Mesendoderm (in vitro differentiated cells): ENCODE data around the gene TEX52.

ENCODE experiments used
- DNase-seq: peaks from one replicate; pipeline ENCODE4 v3.0.0; 2013
- H2AK5ac ChIP-seq: 2 replicates; pipeline ENCODE4 v1.6.1; 2013; ENCODE audit warnings: low read length, inconsistent platforms
- H2BK120ac ChIP-seq: 2 replicates; pipeline ENCODE4 v1.6.1; 2013; ENCODE audit warnings: low read depth, mild to moderate bottlenecking, low read length, moderate library complexity, mixed read lengths
- H2BK15ac ChIP-seq: replicated peaks from 2 replicates; pipeline ENCODE4 v1.6.1; 2013; ENCODE audit warnings: low read depth, mild to moderate bottlenecking, moderate library complexity
- H2BK5ac ChIP-seq: 2 replicates; pipeline ENCODE4 v1.6.1; 2013; ENCODE audit warnings: low read length, inconsistent platforms
- H3K18ac ChIP-seq: 2 replicates; pipeline ENCODE4 v1.6.1; 2013; ENCODE audit warnings: mild to moderate bottlenecking, low read length, mixed read lengths
- H3K23ac ChIP-seq: one replicate; pipeline ENCODE4 v1.6.1; 2013; ENCODE audit warnings: low read length
- H3K27ac ChIP-seq: 2 replicates; pipeline ENCODE4 v1.5.1; 2013; ENCODE audit warnings: low read depth, mild to moderate bottlenecking, inconsistent platforms, low read length, moderate library complexity
- H3K27me3 ChIP-seq: 2 replicates; pipeline ENCODE4 v1.6.1; 2013; ENCODE audit warnings: low read length, control low read depth, mild to moderate bottlenecking, inconsistent platforms; ENCODE audit not compliant: insufficient read depth, poor library complexity
- H3K36me3 ChIP-seq: 2 replicates; pipeline ENCODE4 v1.6.1; 2013; ENCODE audit warnings: low read length, inconsistent platforms; ENCODE audit not compliant: control insufficient read depth, insufficient read depth
- H3K4ac ChIP-seq: one replicate; pipeline ENCODE4 v1.6.1; 2013; ENCODE audit warnings: low read depth, mild to moderate bottlenecking, low read length, moderate library complexity
- H3K4me1 ChIP-seq: 2 replicates; pipeline ENCODE4 v1.6.1; 2013; ENCODE audit warnings: low read depth, low read length, inconsistent platforms; ENCODE audit not compliant: control insufficient read depth
- H3K4me2 ChIP-seq: 2 replicates; pipeline ENCODE4 v1.6.1; 2013; ENCODE audit warnings: low read length
- H3K4me3 ChIP-seq: 2 replicates; pipeline ENCODE4 v1.5.1; 2013; ENCODE audit warnings: mild to moderate bottlenecking, low read length
- H3K56ac ChIP-seq: one replicate; pipeline ENCODE4 v1.6.1; 2013; ENCODE audit warnings: low read length
- H3K79me1 ChIP-seq: 2 replicates; pipeline ENCODE4 v1.6.1; 2013; ENCODE audit warnings: low read length, inconsistent platforms
- H3K79me2 ChIP-seq: 2 replicates; pipeline ENCODE4 v1.6.1; 2013; ENCODE audit warnings: mild to moderate bottlenecking, low read length; ENCODE audit not compliant: control insufficient read depth, insufficient read depth
- H3K9ac ChIP-seq: 2 replicates; pipeline ENCODE4 v1.6.1; 2013; ENCODE audit warnings: low read length, inconsistent platforms
- H4K5ac ChIP-seq: one replicate; pipeline ENCODE4 v1.6.1; 2013; ENCODE audit warnings: low read length
- H4K8ac ChIP-seq: one replicate; pipeline ENCODE4 v1.6.1; 2013; ENCODE audit warnings: low read depth, mild to moderate bottlenecking, control low read depth, low read length, moderate library complexity
- WGBS: extraction: QIAGEN DNeasy Blood & Tissue Kit; methylation state at CpG from one replicate; pipeline ENCODE4 v1.1.7; 2013; ENCODE audit warnings: low lambda C conversion rate, missing lambda C conversion rate; ENCODE audit not compliant: insufficient coverage; ENCODE audit errors: extremely low coverage; 5-methylcytosine and 5-hydroxymethylcytosine counted together

The TEX52 gene

GRCh38 chr12:2890001-2890387, 33.2 kb upstream of the TEX52 start:
- no peaks in the 10 kb centered on the region for H3K4me1 ChIP-seq
- no peak overlapping the region for H2BK15ac ChIP-seq
- H3K27ac ChIP-seq = no peak overlapping the region
- H2AK5ac ChIP-seq = no peak overlapping the region
- H3K18ac ChIP-seq = no peak overlapping the region
- H3K56ac ChIP-seq = peak overlapping the region; percentile 81
- H3K36me3 ChIP-seq = peaks cover 6% of the 10 kb centered on the region
- H3K79me2 ChIP-seq = no peaks in the 10 kb centered on the region
- H3K79me1 ChIP-seq = no peaks in the 10 kb centered on the region
- H3K4me2 ChIP-seq = peak overlapping the region; percentile 69
- peak overlapping the region; percentile 56 for H2BK5ac ChIP-seq
- DNase-seq = no peak
- H4K8ac ChIP-seq = no peak overlapping the region
- no peaks in the 10 kb centered on the region for H3K27me3 ChIP-seq
- H3K9ac ChIP-seq = peak overlapping the region; percentile 84
- peak overlapping the region; percentile 25 for H3K4ac ChIP-seq
- peak overlapping the region; percentile 11 for H3K23ac ChIP-seq
- H4K5ac ChIP-seq = no peak overlapping the region
- no peak overlapping the region for H2BK120ac ChIP-seq
- peak overlapping the region; percentile 34 for H3K4me3 ChIP-seq
- WGBS = no CpG with 5 or more reads among the region's 10 CpGs

GRCh38 chr12:2886768-2887450, 30.1 kb upstream of the TEX52 start:
- Histone ChIP-seq H3K27ac (no peak overlapping the region), H3K4me1 (no peaks in the 10 kb centered on the region), H3K79me1 (no peaks in the 10 kb centered on the region), H3K56ac (no peak overlapping the region), H3K4ac (no peak overlapping the region), H3K36me3 (peaks cover 6% of the 10 kb centered on the region), H2BK120ac (no peak overlapping the region), H4K8ac (no peak overlapping the region), H2BK15ac (no peak overlapping the region), H3K23ac (no peak overlapping the region), H3K27me3 (no peaks in the 10 kb centered on the region), H2AK5ac (no peak overlapping the region), H3K79me2 (no peaks in the 10 kb centered on the region), H2BK5ac (no peak overlapping the region), H3K4me2 (no peak overlapping the region), H4K5ac (no peak overlapping the region), H3K4me3 (no peak overlapping the region), H3K9ac (no peak overlapping the region), H3K18ac (no peak overlapping the region)
- no CpG with 5 or more reads among the region's 10 CpGs for WGBS
- DNase-seq = no peak

GRCh38 chr12:2884810-2885209, 28.0 kb upstream of the TEX52 start:
- Histone ChIP-seq H3K56ac (no peak overlapping the region), H3K4me1 (no peaks in the 10 kb centered on the region), H3K23ac (no peak overlapping the region), H3K4me2 (no peak overlapping the region), H3K4ac (no peak overlapping the region), H2AK5ac (no peak overlapping the region), H3K36me3 (peaks cover 6% of the 10 kb centered on the region), H3K79me1 (peaks cover 2% of the 10 kb centered on the region), H2BK5ac (no peak overlapping the region), H4K8ac (no peak overlapping the region), H3K4me3 (no peak overlapping the region), H3K27ac (no peak overlapping the region), H3K18ac (no peak overlapping the region), H2BK15ac (no peak overlapping the region), H2BK120ac (no peak overlapping the region), H4K5ac (no peak overlapping the region), H3K9ac (no peak overlapping the region), H3K27me3 (no peaks in the 10 kb centered on the region), H3K79me2 (peaks cover 5% of the 10 kb centered on the region)
- no CpG with 5 or more reads among the region's 2 CpGs for WGBS
- no peak for DNase-seq

GRCh38 chr12:2879853-2880252, 23.0 kb upstream of the TEX52 start:
- no peak for DNase-seq
- no peak overlapping the region for H3K56ac ChIP-seq
- H4K5ac ChIP-seq = no peak overlapping the region
- H3K23ac ChIP-seq = no peak overlapping the region
- H4K8ac ChIP-seq = no peak overlapping the region
- no peak overlapping the region for H2AK5ac ChIP-seq
- no CpG with 5 or more reads among the region's 3 CpGs for WGBS
- no peak overlapping the region for H3K4ac ChIP-seq
- H3K4me2 ChIP-seq = no peak overlapping the region
- H3K27ac ChIP-seq = no peak overlapping the region
- no peak overlapping the region for H3K18ac ChIP-seq
- H3K79me2 ChIP-seq = peaks cover 30% of the 10 kb centered on the region
- H3K4me3 ChIP-seq = no peak overlapping the region
- no peaks in the 10 kb centered on the region for H3K27me3 ChIP-seq
- peaks cover 13% of the 10 kb centered on the region for H3K79me1 ChIP-seq
- H2BK5ac ChIP-seq = no peak overlapping the region
- peaks cover 2% of the 10 kb centered on the region for H3K4me1 ChIP-seq
- H2BK15ac ChIP-seq = no peak overlapping the region
- no peak overlapping the region for H2BK120ac ChIP-seq
- H3K36me3 ChIP-seq = no peaks in the 10 kb centered on the region
- no peak overlapping the region for H3K9ac ChIP-seq

GRCh38 chr12:2877953-2878732, 21.3 kb upstream of the TEX52 start:
- H3K36me3 ChIP-seq = peaks cover 6% of the 10 kb centered on the region
- no peak overlapping the region for H2BK15ac ChIP-seq
- H3K79me2 ChIP-seq = peaks cover 37% of the 10 kb centered on the region
- no peak overlapping the region for H3K4ac ChIP-seq
- H3K56ac ChIP-seq = peak overlapping the region; percentile 99
- H3K23ac ChIP-seq = no peak overlapping the region
- H2BK5ac ChIP-seq = no peak overlapping the region
- H3K4me1 ChIP-seq = peaks cover 2% of the 10 kb centered on the region
- DNase-seq = peak; percentile 42
- peak overlapping the region; percentile 95 for H3K9ac ChIP-seq
- H3K18ac ChIP-seq = peak overlapping the region; percentile 93
- no peak overlapping the region for H4K8ac ChIP-seq
- no peak overlapping the region for H2AK5ac ChIP-seq
- no peak overlapping the region for H4K5ac ChIP-seq
- WGBS = no CpG with 5 or more reads among the region's 16 CpGs
- H3K79me1 ChIP-seq = peaks cover 22% of the 10 kb centered on the region
- peak overlapping the region; percentile 93 for H3K4me2 ChIP-seq
- H3K27ac ChIP-seq = no peak overlapping the region
- no peaks in the 10 kb centered on the region for H3K27me3 ChIP-seq
- H3K4me3 ChIP-seq = no peak overlapping the region
- H2BK120ac ChIP-seq = no peak overlapping the region
